Esophagus muscularis mucosa (tissue), 3 donors: ENCODE measurements around the gene REL.
"Not testable (repeated sequence)": the region's sequence is repeated elsewhere in the genome, so short reads cannot be mapped to it uniquely, and the experiment has no call there.

Experiments
- POLR2AphosphoS5 ChIP-seq, 2 donors: sonication (generic); formaldehyde crosslinking; IDR thresholded peaks; one replicate each; pipeline ENCODE4 v1.6.1; 2017; ENCODE audit warnings: antibody characterized with exemption in 2 of 2
- TF ChIP-seq, protein P1 (sequence below), 3 experiments: fragments of 200-600 bp in 2 of 3; fragments of 450-650 bp in 1 of 3; sonication (generic) in 2 of 3; IDR thresholded peaks; one replicate each; pipeline ENCODE4 v1.5.1; 2017 to 2019; ENCODE audit warnings: antibody characterized with exemption in 3 of 3, mild to moderate bottlenecking in 2 of 3, moderate library complexity in 1 of 3

DNA sequence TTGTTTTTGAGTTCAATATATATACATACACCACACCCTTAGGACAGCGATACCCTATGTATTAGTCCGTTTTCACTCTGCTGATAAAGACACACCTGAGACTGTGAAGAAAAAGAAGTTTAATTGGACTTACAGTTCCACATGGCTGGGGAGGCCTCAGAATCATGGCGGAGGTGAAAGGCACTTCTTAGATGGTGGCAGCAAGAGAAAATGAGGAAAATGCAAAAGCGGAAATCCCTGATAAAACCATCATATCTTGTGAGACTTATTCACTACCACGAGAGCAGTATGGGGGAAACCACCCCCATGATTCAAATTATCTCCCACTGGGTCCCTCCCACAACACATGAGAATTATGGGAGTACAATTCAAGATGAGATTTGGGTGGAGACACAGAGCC is 24.5 kb downstream of the REL start:
- TF ChIP-seq POLR2AphosphoS5 (IDR thresholded peaks at IDR 0.05), result not testable (repeated sequence)
- TF ChIP-seq, protein P1, sequence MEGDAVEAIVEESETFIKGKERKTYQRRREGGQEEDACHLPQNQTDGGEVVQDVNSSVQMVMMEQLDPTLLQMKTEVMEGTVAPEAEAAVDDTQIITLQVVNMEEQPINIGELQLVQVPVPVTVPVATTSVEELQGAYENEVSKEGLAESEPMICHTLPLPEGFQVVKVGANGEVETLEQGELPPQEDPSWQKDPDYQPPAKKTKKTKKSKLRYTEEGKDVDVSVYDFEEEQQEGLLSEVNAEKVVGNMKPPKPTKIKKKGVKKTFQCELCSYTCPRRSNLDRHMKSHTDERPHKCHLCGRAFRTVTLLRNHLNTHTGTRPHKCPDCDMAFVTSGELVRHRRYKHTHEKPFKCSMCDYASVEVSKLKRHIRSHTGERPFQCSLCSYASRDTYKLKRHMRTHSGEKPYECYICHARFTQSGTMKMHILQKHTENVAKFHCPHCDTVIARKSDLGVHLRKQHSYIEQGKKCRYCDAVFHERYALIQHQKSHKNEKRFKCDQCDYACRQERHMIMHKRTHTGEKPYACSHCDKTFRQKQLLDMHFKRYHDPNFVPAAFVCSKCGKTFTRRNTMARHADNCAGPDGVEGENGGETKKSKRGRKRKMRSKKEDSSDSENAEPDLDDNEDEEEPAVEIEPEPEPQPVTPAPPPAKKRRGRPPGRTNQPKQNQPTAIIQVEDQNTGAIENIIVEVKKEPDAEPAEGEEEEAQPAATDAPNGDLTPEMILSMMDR (IDR thresholded peaks at IDR 0.05), result not testable (repeated sequence)
